Fibroblast of lung (primary cell): ENCODE results near the gene UCN2.

Experiments used
- EZH2 ChIP-seq: IDR thresholded peaks from 2 replicates; pipeline ENCODE4 v1.5.1; 2012; ENCODE audit warnings: low read length, control low read depth, mild to moderate bottlenecking; ENCODE audit errors: missing control alignments
- TF ChIP-seq, protein P1 (sequence below), 2 donors: IDR thresholded peaks in 1 of 2; conservative IDR thresholded peaks in 1 of 2; 1 replicate in 1 of 2; 2 replicates in 1 of 2; pipeline ENCODE4 v1.5.1; 2011 to 2012; ENCODE audit warnings: low read length in 2 of 2, control low read depth in 1 of 2, inconsistent platforms in 1 of 2, low read depth in 1 of 2, mild to moderate bottlenecking in 1 of 2

DNA sequence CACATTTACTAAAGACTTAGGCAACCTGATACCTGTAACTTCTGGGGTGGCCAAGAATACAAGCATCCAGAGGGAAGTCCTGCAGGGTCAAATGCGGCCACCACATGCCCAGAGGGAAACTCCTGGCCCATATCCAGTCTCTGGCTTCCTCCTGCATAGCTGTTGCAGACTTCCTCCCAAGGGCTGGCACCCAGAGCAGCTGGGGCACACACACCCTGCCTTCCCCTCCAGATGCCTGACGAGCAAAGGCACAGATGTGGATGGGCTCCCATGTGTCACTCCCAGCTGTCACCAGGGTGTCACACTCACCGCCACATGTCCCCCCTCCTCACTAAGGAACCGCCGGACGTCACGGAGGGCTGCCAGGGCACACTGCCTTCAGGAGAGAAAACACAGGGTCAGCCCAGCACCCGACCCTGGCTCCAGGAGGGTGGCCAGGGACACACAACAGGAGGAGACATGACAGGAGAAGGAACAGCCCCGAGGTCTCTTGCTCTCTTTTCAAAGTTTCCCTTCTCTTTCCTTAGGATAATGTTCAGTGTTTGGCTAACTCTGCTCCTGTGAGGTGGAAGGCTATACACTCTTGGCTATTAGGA, 20.2 kb downstream of the UCN2 start:
- TF ChIP-seq, protein P1, sequence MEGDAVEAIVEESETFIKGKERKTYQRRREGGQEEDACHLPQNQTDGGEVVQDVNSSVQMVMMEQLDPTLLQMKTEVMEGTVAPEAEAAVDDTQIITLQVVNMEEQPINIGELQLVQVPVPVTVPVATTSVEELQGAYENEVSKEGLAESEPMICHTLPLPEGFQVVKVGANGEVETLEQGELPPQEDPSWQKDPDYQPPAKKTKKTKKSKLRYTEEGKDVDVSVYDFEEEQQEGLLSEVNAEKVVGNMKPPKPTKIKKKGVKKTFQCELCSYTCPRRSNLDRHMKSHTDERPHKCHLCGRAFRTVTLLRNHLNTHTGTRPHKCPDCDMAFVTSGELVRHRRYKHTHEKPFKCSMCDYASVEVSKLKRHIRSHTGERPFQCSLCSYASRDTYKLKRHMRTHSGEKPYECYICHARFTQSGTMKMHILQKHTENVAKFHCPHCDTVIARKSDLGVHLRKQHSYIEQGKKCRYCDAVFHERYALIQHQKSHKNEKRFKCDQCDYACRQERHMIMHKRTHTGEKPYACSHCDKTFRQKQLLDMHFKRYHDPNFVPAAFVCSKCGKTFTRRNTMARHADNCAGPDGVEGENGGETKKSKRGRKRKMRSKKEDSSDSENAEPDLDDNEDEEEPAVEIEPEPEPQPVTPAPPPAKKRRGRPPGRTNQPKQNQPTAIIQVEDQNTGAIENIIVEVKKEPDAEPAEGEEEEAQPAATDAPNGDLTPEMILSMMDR (conservative IDR thresholded peaks at IDR 0.05 in 1 of 2, IDR thresholded peaks at IDR 0.05 in 1 of 2; ENCODE audit: low read depth in 1 of 2, low read length in 2 of 2) = no peak
- no peak for TF ChIP-seq EZH2
